GM23248 (cell line): ENCODE data around the gene CTTNBP2.

ENCODE experiments used
- EZH2 ChIP-seq: fragments of 200-600 bp; sonication (generic); IDR thresholded peaks from 2 replicates; pipeline ENCODE4 v1.6.1; 2018; ENCODE audit warnings: antibody characterized with exemption, mild to moderate bottlenecking; ENCODE audit not compliant: insufficient read depth, poor library complexity, severe bottlenecking
- EZH2phosphoT487 ChIP-seq: fragments of 200-600 bp; sonication (generic); IDR thresholded peaks from 2 replicates; pipeline ENCODE4 v1.6.1; 2018; ENCODE audit warnings: antibody characterized with exemption, moderate library complexity, mild to moderate bottlenecking, low read depth; ENCODE audit not compliant: insufficient read depth

GRCh38 chr7:117665368-117665767, 207.9 kb downstream of the CTTNBP2 start:
- TF ChIP-seq EZH2 (no peak), EZH2phosphoT487 (no peak)
